OCI-LY7 (cell line): Measurements from ENCODE around the gene LIMS1. TPM values are rescaled to one million over a fixed set of nuclear protein-coding genes. Genes with fewer than 3 reads are reported as not detected.

ENCODE experiments used
- BruUV-seq: library from RNA; stranded (reverse); fragments of 400-500 nt; replicated peaks from 2 replicates; lab custom pipeline; 2021; lab: Mats Ljungman, UMichigan
- CTCF ChIA-PET: fragments of 300-600 bp; sonication (Branson Sonifier 250); formaldehyde crosslinking; loops from one replicate; lab custom pipeline; 2022; ENCODE audit warnings: antibody characterized with exemption; ENCODE audit not compliant: unreplicated experiment; lab: Charles Lee
- POLR2A ChIA-PET: fragments of 300-600 bp; sonication (Branson Sonifier 250); formaldehyde crosslinking; loops from one replicate; lab custom pipeline; 2022; ENCODE audit warnings: antibody characterized with exemption; lab: Charles Lee
- DNase-seq: peaks from one replicate; pipeline ENCODE4 v3.0.0-alpha.2; 2015; ENCODE audit warnings: low spot score
- H2AFZ ChIP-seq: fragments of 200-600 bp; sonication (generic), shearing (Covaris generic); 2 replicates; pipeline ENCODE4 v1.6.1; 2014; ENCODE audit warnings: mild to moderate bottlenecking, antibody characterized with exemption, low read length, moderate library complexity
- H3K27ac ChIP-seq: fragments of 200-600 bp; sonication (generic); 2 replicates; pipeline ENCODE4 v1.5.1; 2014; ENCODE audit warnings: mixed run types, low read depth, mild to moderate bottlenecking, moderate library complexity, low read length, inconsistent platforms; ENCODE audit not compliant: poor library complexity, severe bottlenecking
- H3K36me3 ChIP-seq: fragments of 200-600 bp; sonication (generic); 2 replicates; pipeline ENCODE4 v1.6.1; 2014; ENCODE audit warnings: mild to moderate bottlenecking, antibody characterized with exemption, low read length, moderate library complexity, mixed read lengths; ENCODE audit not compliant: insufficient read depth
- H3K4me1 ChIP-seq: fragments of 200-600 bp; sonication (generic); 2 replicates; pipeline ENCODE4 v1.5.1; 2014; ENCODE audit warnings: mild to moderate bottlenecking, low read length; ENCODE audit not compliant: insufficient read depth, poor library complexity, severe bottlenecking
- H3K4me2 ChIP-seq: fragments of 200-600 bp; sonication (generic); 2 replicates; pipeline ENCODE4 v1.6.1; 2014; ENCODE audit warnings: mild to moderate bottlenecking, low read length
- H3K4me3 ChIP-seq: fragments of 200-600 bp; sonication (generic); 2 replicates; pipeline ENCODE4 v1.5.1; 2014; ENCODE audit warnings: mild to moderate bottlenecking, low read depth, low read length; ENCODE audit not compliant: poor library complexity, severe bottlenecking
- H3K79me2 ChIP-seq: fragments of 200-600 bp; sonication (generic); 2 replicates; pipeline ENCODE4 v1.6.1; 2016; ENCODE audit warnings: low read depth, mild to moderate bottlenecking, low read length, moderate library complexity, mixed read lengths; ENCODE audit not compliant: insufficient read depth
- H3K9me2 ChIP-seq: fragments of 200-600 bp; sonication (generic); 2 replicates; pipeline ENCODE4 v1.6.1; 2016; ENCODE audit warnings: mild to moderate bottlenecking, low read length, mixed read lengths; ENCODE audit not compliant: insufficient read depth
- H3K9me3 ChIP-seq: fragments of 200-600 bp; sonication (generic); 2 replicates; pipeline ENCODE4 v1.6.1; 2014; ENCODE audit warnings: mild to moderate bottlenecking, mixed run types, low read length, mixed read lengths
- H4K20me1 ChIP-seq: fragments of 200-600 bp; sonication (generic); 2 replicates; pipeline ENCODE4 v1.6.1; 2014; ENCODE audit warnings: mild to moderate bottlenecking, antibody characterized with exemption, low read length, moderate library complexity, mixed read lengths; ENCODE audit not compliant: insufficient read depth
- EZH2phosphoT487 ChIP-seq: fragments of 200-600 bp; sonication (generic); IDR thresholded peaks from 2 replicates; pipeline ENCODE4 v1.6.1; 2018; ENCODE audit warnings: low read depth, borderline replicate concordance, mild to moderate bottlenecking, mixed run types, antibody characterized with exemption, low read length, moderate library complexity, mixed read lengths
- intact Hi-C: fragments of 100-400 bp; cut with micrococcal nuclease; formaldehyde crosslinking; loops from one replicate; pipeline ENCODE4 v1.10.0; 2022; ENCODE audit not compliant: unreplicated experiment
- total RNA-seq, 2 experiments: library from RNA; depleted of rRNA in 1 of 2; stranded (reverse); fragments of >200 nt in 1 of 2; shearing (Covaris generic) in 1 of 2; gene quantifications; 2 replicates each; pipeline ENCODE4 v1.2.3, GENCODE V29; 2014 to 2022
- TF ChIP-seq, protein P1 (sequence below): fragments of 200-600 bp; sonication (generic); conservative IDR thresholded peaks from 2 replicates; pipeline ENCODE4 v1.5.1; 2014; ENCODE audit warnings: mild to moderate bottlenecking, antibody characterized with exemption, low read length, moderate library complexity, mixed read lengths

LIMS1 gene
- total RNA-seq, 2 experiments from 2014 or later, result 53.3 to 74.7 TPM

DNA sequence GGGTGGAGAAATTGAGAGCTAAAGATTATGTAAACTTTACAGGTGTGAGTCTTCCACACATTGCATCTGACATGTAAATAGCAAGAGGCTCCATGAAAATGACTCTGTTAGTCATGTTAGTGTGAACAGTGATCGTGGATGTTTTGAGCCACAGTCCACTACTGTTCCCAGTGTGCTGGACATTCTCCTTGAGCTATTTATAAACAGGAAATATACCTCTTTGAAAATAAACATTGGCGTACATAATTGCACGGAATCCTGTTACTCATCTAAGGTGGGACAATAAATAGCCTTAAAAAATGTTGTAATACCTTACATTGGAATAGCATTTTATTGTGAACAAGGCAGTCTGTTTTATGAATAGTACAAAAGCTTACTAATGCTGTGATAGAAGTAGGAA, 37.0 kb downstream of the LIMS1 start:
- Histone ChIP-seq H4K20me1 (peaks cover 19% of the 10 kb centered on the region), H3K4me1 (peaks cover 15% of the 10 kb centered on the region), H2AFZ (no peak overlapping the region), H3K4me2 (no peak overlapping the region), H3K79me2 (no peaks in the 10 kb centered on the region), H3K36me3 (no peaks in the 10 kb centered on the region), H3K27ac (no peak overlapping the region), H3K4me3 (no peak overlapping the region), H3K9me3 (no peaks in the 10 kb centered on the region), H3K9me2 (no peaks in the 10 kb centered on the region)
- DNase-seq, result no peak
- ChIA-PET POLR2A (interaction anchor here (0.8 to 1.0 kb wide), 2 partner anchors 13 to 21 kb away, joined by 3 to 5 read pairs; no protein-coding TSS in a partner anchor), CTCF (no interaction called here)
- intact Hi-C loops, result no loop called here
- no peak for TF ChIP-seq EZH2phosphoT487
- TF ChIP-seq, protein P1, sequence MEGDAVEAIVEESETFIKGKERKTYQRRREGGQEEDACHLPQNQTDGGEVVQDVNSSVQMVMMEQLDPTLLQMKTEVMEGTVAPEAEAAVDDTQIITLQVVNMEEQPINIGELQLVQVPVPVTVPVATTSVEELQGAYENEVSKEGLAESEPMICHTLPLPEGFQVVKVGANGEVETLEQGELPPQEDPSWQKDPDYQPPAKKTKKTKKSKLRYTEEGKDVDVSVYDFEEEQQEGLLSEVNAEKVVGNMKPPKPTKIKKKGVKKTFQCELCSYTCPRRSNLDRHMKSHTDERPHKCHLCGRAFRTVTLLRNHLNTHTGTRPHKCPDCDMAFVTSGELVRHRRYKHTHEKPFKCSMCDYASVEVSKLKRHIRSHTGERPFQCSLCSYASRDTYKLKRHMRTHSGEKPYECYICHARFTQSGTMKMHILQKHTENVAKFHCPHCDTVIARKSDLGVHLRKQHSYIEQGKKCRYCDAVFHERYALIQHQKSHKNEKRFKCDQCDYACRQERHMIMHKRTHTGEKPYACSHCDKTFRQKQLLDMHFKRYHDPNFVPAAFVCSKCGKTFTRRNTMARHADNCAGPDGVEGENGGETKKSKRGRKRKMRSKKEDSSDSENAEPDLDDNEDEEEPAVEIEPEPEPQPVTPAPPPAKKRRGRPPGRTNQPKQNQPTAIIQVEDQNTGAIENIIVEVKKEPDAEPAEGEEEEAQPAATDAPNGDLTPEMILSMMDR, result no peak
- BruUV-seq, result no TSS peak

DNA sequence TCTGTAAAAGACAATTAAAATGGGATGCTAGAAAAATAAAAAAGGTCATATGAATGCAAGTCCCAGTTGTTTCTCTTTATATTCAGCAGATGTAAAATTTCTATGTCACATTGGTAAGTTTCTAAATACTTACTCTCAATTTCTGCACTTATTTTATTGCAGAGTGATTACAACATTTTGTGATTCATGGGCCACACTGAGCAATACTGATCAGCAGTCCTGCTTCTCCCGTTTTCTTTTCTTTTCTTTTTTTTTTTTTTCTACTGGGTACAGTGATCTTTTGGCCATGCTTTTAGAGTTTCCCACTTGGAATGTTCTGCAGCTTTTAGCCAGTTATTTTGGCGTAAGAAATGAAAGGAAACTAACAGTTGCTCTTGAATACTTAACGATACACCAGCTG, 38.8 kb downstream of the LIMS1 start:
- H3K4me3 ChIP-seq, result no peak overlapping the region
- ChIA-PET POLR2A (no interaction called here), CTCF (no interaction called here)
- H3K79me2 ChIP-seq, result no peaks in the 10 kb centered on the region
- no peak for TF ChIP-seq EZH2phosphoT487
- TF ChIP-seq, protein P1, result no peak
- H3K9me2 ChIP-seq, result no peaks in the 10 kb centered on the region
- H3K27ac ChIP-seq, result no peak overlapping the region
- BruUV-seq, result no TSS peak
- H3K4me1 ChIP-seq, result peaks cover 15% of the 10 kb centered on the region
- no peak overlapping the region for H2AFZ ChIP-seq
- H3K36me3 ChIP-seq, result no peaks in the 10 kb centered on the region
- peaks cover 19% of the 10 kb centered on the region for H4K20me1 ChIP-seq
- H3K9me3 ChIP-seq, result no peaks in the 10 kb centered on the region
- intact Hi-C loops, result no loop called here
- no peak for DNase-seq
- no peak overlapping the region for H3K4me2 ChIP-seq

DNA sequence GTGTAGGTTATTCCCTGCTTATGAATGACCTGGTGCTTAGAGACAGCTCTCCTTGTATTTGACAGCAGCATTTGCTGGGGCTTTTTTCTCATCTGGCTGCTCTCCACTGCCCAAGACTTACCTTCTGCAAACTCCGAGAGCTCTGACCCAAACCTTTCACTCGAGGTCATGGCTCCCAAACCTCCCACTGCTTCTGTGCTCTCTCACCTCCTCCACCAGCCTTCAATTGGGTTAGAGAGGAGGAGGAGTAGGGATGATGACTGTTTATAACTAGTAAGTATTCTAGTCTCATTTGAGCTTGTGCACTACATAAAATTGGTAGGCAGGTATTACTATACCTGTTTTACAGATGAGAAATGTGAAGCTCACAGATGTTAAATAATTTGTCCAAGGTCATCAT, 40.1 kb downstream of the LIMS1 start:
- Histone ChIP-seq H3K36me3 (no peaks in the 10 kb centered on the region), H3K9me2 (no peaks in the 10 kb centered on the region), H3K27ac (no peak overlapping the region), H3K4me1 (peaks cover 15% of the 10 kb centered on the region), H3K9me3 (no peaks in the 10 kb centered on the region), H3K4me3 (no peak overlapping the region), H2AFZ (no peak overlapping the region), H3K4me2 (no peak overlapping the region), H3K79me2 (no peaks in the 10 kb centered on the region), H4K20me1 (peaks cover 19% of the 10 kb centered on the region)
- no peak for DNase-seq
- BruUV-seq, result no TSS peak
- no peak for TF ChIP-seq EZH2phosphoT487
- TF ChIP-seq, protein P1, result no peak
- intact Hi-C loops, result no loop called here
- ChIA-PET CTCF (interaction anchor here (0.6 kb wide), 1 partner anchor 10 kb away, joined by 4 read pairs; no protein-coding TSS in a partner anchor), POLR2A (interaction anchor here (0.7 to 3.9 kb wide), 6 partner anchors 9 to 183 kb away, joined by 3 to 19 read pairs (median 6); no protein-coding TSS in a partner anchor)
